Right atrium auricular region (tissue), 2 donors: ENCODE data around the gene VASN. TPM values are rescaled to one million over a fixed set of nuclear protein-coding genes. Genes with fewer than 3 reads are reported as not detected.
A peak's percentile ranks its signal among the peaks of the same experiment; 100 is the strongest.

Experiments
- DNase-seq: peaks from one replicate; pipeline ENCODE4 v3.0.0-alpha.2; 2019; ENCODE audit warnings: low spot score
- H3K27ac ChIP-seq, 2 donors: fragments of 200-600 bp; sonication (generic); 1 replicate in 1 of 2; 2 replicates in 1 of 2; pipeline ENCODE4 v1.5.1; 2016 to 2019
- H3K27me3 ChIP-seq, 2 donors: fragments of 200-600 bp; sonication (generic); one replicate each; pipeline versions ENCODE4 v1.5.1 to v1.6.0; 2017 to 2019
- H3K36me3 ChIP-seq: fragments of 200-600 bp; sonication (generic); one replicate; pipeline ENCODE4 v1.5.1; 2016
- H3K4me1 ChIP-seq, 2 donors: fragments of 200-600 bp; sonication (generic); one replicate each; pipeline versions ENCODE4 v1.5.1 to v1.6.0; 2017 to 2019
- H3K4me3 ChIP-seq, 2 donors: fragments of 200-600 bp; sonication (generic); 1 replicate in 1 of 2; 2 replicates in 1 of 2; pipeline ENCODE4 v1.5.1; 2017 to 2019; ENCODE audit warnings: mild to moderate bottlenecking in 1 of 2, moderate library complexity in 1 of 2
- H3K9me3 ChIP-seq, 2 donors: fragments of 200-600 bp; sonication (generic); one replicate each; pipeline ENCODE4 v1.5.1; 2019
- total RNA-seq, 2 donors: library from RNA; depleted of rRNA; stranded (reverse); fragments of >200 nt; gene quantifications; one replicate each; pipeline ENCODE4 v1.1.0, GENCODE V29; 2016
- TF ChIP-seq, protein P1 (sequence below), 2 donors: fragments of 200-600 bp; sonication (generic); IDR thresholded peaks; one replicate each; pipeline ENCODE4 v1.5.1; 2019; ENCODE audit warnings: antibody characterized with exemption in 2 of 2

The VASN gene
- total RNA-seq, 2 donors from 2014 or later = 17.9 to 39.0 TPM

GRCh38 chr16:4402439-4403132 is 30.9 kb downstream of the VASN start:
- Histone ChIP-seq H3K27ac (no peak overlapping the region), H3K4me3 (no peak overlapping the region), H3K9me3 (no peaks in the 10 kb centered on the region), H3K4me1 (peaks cover 0 to 9% of the 10 kb centered on the region in 2 donors), H3K36me3 (peaks cover 16% of the 10 kb centered on the region), H3K27me3 (no peaks in the 10 kb centered on the region)
- TF ChIP-seq, protein P1, sequence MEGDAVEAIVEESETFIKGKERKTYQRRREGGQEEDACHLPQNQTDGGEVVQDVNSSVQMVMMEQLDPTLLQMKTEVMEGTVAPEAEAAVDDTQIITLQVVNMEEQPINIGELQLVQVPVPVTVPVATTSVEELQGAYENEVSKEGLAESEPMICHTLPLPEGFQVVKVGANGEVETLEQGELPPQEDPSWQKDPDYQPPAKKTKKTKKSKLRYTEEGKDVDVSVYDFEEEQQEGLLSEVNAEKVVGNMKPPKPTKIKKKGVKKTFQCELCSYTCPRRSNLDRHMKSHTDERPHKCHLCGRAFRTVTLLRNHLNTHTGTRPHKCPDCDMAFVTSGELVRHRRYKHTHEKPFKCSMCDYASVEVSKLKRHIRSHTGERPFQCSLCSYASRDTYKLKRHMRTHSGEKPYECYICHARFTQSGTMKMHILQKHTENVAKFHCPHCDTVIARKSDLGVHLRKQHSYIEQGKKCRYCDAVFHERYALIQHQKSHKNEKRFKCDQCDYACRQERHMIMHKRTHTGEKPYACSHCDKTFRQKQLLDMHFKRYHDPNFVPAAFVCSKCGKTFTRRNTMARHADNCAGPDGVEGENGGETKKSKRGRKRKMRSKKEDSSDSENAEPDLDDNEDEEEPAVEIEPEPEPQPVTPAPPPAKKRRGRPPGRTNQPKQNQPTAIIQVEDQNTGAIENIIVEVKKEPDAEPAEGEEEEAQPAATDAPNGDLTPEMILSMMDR (IDR thresholded peaks at IDR 0.05) = peak; percentile 88 to 98
- DNase-seq = peak; percentile 82

DNA sequence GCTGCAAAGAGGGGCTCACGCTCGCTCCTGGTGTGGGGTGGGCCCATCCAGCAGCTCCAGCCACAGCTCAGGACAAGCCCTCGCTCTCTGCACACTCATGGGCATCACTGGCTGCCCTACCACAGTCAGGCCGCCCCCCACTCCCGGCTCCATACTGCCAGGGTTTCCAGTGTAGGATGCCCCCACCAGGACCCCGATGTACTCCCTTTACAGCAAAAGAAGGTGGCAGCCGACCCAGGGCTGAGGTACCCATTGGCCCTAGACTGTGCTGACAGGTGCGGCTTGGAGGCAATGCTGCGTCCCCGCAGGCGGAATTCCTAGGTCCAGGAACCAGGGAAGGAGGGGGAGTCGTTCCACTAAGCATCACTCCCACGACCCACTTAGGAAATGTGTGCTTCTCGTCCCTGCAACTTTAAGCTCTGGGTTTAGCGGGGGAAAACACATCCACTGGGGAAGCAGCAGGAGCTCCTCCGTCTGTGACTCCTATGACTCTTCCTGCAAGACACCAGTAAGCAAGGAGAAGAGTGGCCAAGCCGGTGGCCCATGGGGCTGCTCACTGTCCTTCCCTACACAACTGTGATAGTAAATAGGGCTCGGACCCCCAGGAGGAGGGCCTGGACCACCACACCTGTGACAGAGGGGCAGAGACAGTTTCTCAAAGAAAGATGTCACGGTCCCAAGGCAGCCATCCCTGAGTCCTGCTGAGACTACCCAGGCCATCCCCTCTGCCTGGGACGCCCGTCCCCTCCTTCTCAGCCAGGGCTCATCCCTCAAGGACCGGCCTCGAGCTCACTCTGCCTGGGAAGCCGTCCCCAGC is 31.7 kb downstream of the VASN start:
- no peaks in the 10 kb centered on the region for H3K27me3 ChIP-seq
- H3K4me3 ChIP-seq = no peak overlapping the region
- peaks cover 0 to 13% of the 10 kb centered on the region in 2 donors for H3K4me1 ChIP-seq
- no peak for DNase-seq
- H3K9me3 ChIP-seq = no peaks in the 10 kb centered on the region
- no peak overlapping the region for H3K27ac ChIP-seq
- TF ChIP-seq, protein P1 (IDR thresholded peaks at IDR 0.05) = no peak
- H3K36me3 ChIP-seq = peaks cover 16% of the 10 kb centered on the region

GRCh38 chr16:4404247-4404966 is 32.8 kb downstream of the VASN start:
- TF ChIP-seq, protein P1 (IDR thresholded peaks at IDR 0.05) = peak; percentile 42 to 63
- Histone ChIP-seq H3K4me1 (peaks cover 0 to 24% of the 10 kb centered on the region in 2 donors), H3K27ac (no peak overlapping the region), H3K4me3 (no peak overlapping the region), H3K9me3 (no peaks in the 10 kb centered on the region), H3K27me3 (no peaks in the 10 kb centered on the region), H3K36me3 (peaks cover 16% of the 10 kb centered on the region)
- no peak for DNase-seq

DNA sequence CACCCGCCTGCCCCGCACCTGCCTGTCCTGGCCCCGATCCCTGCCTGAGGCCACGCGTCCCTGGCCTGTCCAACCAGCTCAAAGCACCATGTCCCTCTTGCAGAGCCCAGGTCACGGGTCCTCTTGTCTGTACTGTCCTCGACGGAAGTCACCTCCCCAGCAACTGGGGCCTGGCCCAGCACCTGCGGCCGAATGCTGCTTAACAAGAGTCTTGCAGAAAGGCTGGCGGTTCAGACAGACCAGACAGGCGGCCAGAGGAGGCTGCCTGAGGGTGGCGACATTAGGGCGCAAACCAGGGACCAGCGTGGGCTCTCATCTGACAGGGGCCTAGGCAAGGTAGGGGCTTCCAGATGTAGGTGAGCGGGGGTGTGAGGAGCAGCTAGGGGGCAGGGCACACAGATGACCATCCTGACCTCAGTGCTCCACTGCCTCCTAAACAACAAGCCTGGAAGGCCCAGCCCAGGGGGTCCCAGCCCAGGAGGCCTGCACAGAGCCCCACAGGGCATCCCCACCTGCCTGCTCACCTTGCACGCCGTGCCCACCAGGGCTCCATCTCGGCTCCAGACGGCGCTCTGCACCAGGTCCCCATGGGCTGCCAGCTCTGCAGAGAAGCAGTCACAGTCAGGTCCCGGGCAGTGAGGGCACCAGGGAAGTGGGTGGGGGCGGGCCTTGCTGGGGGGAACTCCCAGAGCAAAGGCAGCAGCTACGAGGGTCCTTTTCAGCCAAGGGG is 33.5 kb downstream of the VASN start:
- H3K27me3 ChIP-seq = no peaks in the 10 kb centered on the region
- no peaks in the 10 kb centered on the region for H3K9me3 ChIP-seq
- peaks cover 0 to 30% of the 10 kb centered on the region in 2 donors for H3K4me1 ChIP-seq
- peaks cover 16% of the 10 kb centered on the region for H3K36me3 ChIP-seq
- TF ChIP-seq, protein P1 (IDR thresholded peaks at IDR 0.05) = no peak
- H3K27ac ChIP-seq = no peak overlapping the region
- DNase-seq = no peak
- H3K4me3 ChIP-seq = no peak overlapping the region

GRCh38 chr16:4407543-4408322 is 36.1 kb downstream of the VASN start:
- Histone ChIP-seq H3K36me3 (peaks cover 16% of the 10 kb centered on the region), H3K27ac (no peak overlapping the region), H3K4me3 (no peak overlapping the region), H3K27me3 (no peaks in the 10 kb centered on the region), H3K9me3 (no peaks in the 10 kb centered on the region), H3K4me1 (peaks cover 0 to 46% of the 10 kb centered on the region in 2 donors)
- DNase-seq = no peak
- TF ChIP-seq, protein P1 (IDR thresholded peaks at IDR 0.05) = no peak
